NT2/D1 (cell line): ENCODE measurements around the gene LRRC2.

Experiments used
- DNase-seq: peaks from one replicate; pipeline ENCODE4 v3.0.0-alpha.2; 2011; ENCODE audit warnings: low read depth, low spot score
- H3K27me3 ChIP-seq: 2 replicates; pipeline ENCODE4 v1.6.0; 2011; ENCODE audit warnings: mild to moderate bottlenecking; ENCODE audit not compliant: insufficient read length, insufficient read depth
- H3K36me3 ChIP-seq: 2 replicates; pipeline ENCODE4 v1.6.1; 2011; ENCODE audit warnings: mild to moderate bottlenecking, low read length, mixed read lengths; ENCODE audit not compliant: insufficient read depth, insufficient read length
- H3K4me1 ChIP-seq: 2 replicates; pipeline ENCODE4 v1.5.1; 2011; ENCODE audit not compliant: insufficient read depth, insufficient read length
- H3K4me3 ChIP-seq: 2 replicates; pipeline ENCODE4 v1.5.1; 2011; ENCODE audit warnings: low read depth; ENCODE audit not compliant: insufficient read length
- H3K9ac ChIP-seq: 2 replicates; pipeline ENCODE4 v1.6.0; 2011; ENCODE audit warnings: low read depth; ENCODE audit not compliant: insufficient read length
- H3K9me3 ChIP-seq: 2 replicates; pipeline ENCODE4 v1.5.1; 2011; ENCODE audit warnings: mild to moderate bottlenecking, low read length; ENCODE audit not compliant: insufficient read depth
- SUZ12 ChIP-seq: IDR thresholded peaks from 2 replicates; pipeline ENCODE4 v1.6.1; 2011; ENCODE audit not compliant: insufficient read length, insufficient read depth; ENCODE audit errors: extremely low read depth
- YY1 ChIP-seq: IDR thresholded peaks from 2 replicates; pipeline ENCODE4 v1.6.1; 2011; ENCODE audit not compliant: insufficient read length, insufficient read depth
- ZNF274 ChIP-seq: IDR thresholded peaks from 2 replicates; pipeline ENCODE4 v1.6.1; 2011; ENCODE audit warnings: mild to moderate bottlenecking, low read depth, low read length

The LRRC2 gene

GRCh38 chr3:46561951-46562350 lies 4.2 kb downstream of the LRRC2 start:
- Histone ChIP-seq H3K9ac (no peak overlapping the region), H3K4me1 (peaks cover 18% of the 10 kb centered on the region), H3K9me3 (peaks cover 6% of the 10 kb centered on the region), H3K36me3 (no peaks in the 10 kb centered on the region), H3K4me3 (no peak overlapping the region), H3K27me3 (peaks cover 3% of the 10 kb centered on the region)
- TF ChIP-seq ZNF274 (no peak), SUZ12 (no peak)
- DNase-seq, result no peak

GRCh38 chr3:46561511-46561910 lies 4.6 kb downstream of the LRRC2 start:
- TF ChIP-seq ZNF274 (no peak), YY1 (no peak), SUZ12 (no peak)
- no peak for DNase-seq
- H3K4me1 ChIP-seq, result peaks cover 18% of the 10 kb centered on the region
- H3K9me3 ChIP-seq, result peaks cover 6% of the 10 kb centered on the region
- no peak overlapping the region for H3K9ac ChIP-seq
- H3K36me3 ChIP-seq, result no peaks in the 10 kb centered on the region
- H3K4me3 ChIP-seq, result no peak overlapping the region
- peaks cover 3% of the 10 kb centered on the region for H3K27me3 ChIP-seq

GRCh38 chr3:46559091-46559704 lies 6.9 kb downstream of the LRRC2 start:
- no peaks in the 10 kb centered on the region for H3K27me3 ChIP-seq
- no peak for DNase-seq
- H3K9me3 ChIP-seq, result peaks cover 6% of the 10 kb centered on the region
- H3K4me3 ChIP-seq, result no peak overlapping the region
- H3K9ac ChIP-seq, result no peak overlapping the region
- H3K4me1 ChIP-seq, result peaks cover 13% of the 10 kb centered on the region
- no peaks in the 10 kb centered on the region for H3K36me3 ChIP-seq
- TF ChIP-seq SUZ12, result no peak
- no peak for TF ChIP-seq YY1
- TF ChIP-seq ZNF274, result no peak

- Histone ChIP-seq H3K36me3 (no peaks in the 10 kb centered on the region), H3K9ac (no peak overlapping the region), H3K9me3 (peaks cover 6% of the 10 kb centered on the region), H3K27me3 (no peaks in the 10 kb centered on the region), H3K4me3 (no peak overlapping the region), H3K4me1 (peaks cover 9% of the 10 kb centered on the region)
- DNase-seq, result no peak
- TF ChIP-seq ZNF274, result no peak
- TF ChIP-seq YY1, result no peak
- TF ChIP-seq SUZ12, result no peak
Observed at GRCh38 chr3:46558184-46559043, 7.7 kb downstream of the LRRC2 start.

- no peak overlapping the region for H3K4me3 ChIP-seq
Observed at GRCh38 chr3:46557814-46558183, 8.3 kb downstream of the LRRC2 start.

GRCh38 chr3:46553154-46553553 lies 12.9 kb downstream of the LRRC2 start:
- Histone ChIP-seq H3K36me3 (no peaks in the 10 kb centered on the region), H3K9ac (no peak overlapping the region), H3K4me3 (no peak overlapping the region), H3K4me1 (peaks cover 7% of the 10 kb centered on the region), H3K27me3 (no peaks in the 10 kb centered on the region), H3K9me3 (peaks cover 8% of the 10 kb centered on the region; the same call in 1 of the 2 replicates)
- no peak for DNase-seq
- TF ChIP-seq SUZ12 (no peak), YY1 (no peak), ZNF274 (no peak)

More at GRCh38 chr3:46557814-46558183, 8.3 kb downstream of the LRRC2 start:
- TF ChIP-seq YY1 (no peak), ZNF274 (no peak)
- H3K9ac ChIP-seq, result peak overlapping the region; percentile 26
- peaks cover 6% of the 10 kb centered on the region for H3K9me3 ChIP-seq
- no peaks in the 10 kb centered on the region for H3K36me3 ChIP-seq
- no peak for DNase-seq
- H3K27me3 ChIP-seq, result no peaks in the 10 kb centered on the region
- peaks cover 9% of the 10 kb centered on the region for H3K4me1 ChIP-seq

GRCh38 chr3:46552538-46552937 lies 13.6 kb downstream of the LRRC2 start:
- TF ChIP-seq ZNF274, result no peak
- TF ChIP-seq SUZ12, result no peak
- no peak for TF ChIP-seq YY1

More at GRCh38 chr3:46552538-46552937, 13.6 kb downstream of the LRRC2 start:
- Histone ChIP-seq H3K27me3 (no peaks in the 10 kb centered on the region), H3K4me3 (no peak overlapping the region), H3K36me3 (no peaks in the 10 kb centered on the region), H3K4me1 (peaks cover 2% of the 10 kb centered on the region), H3K9ac (no peak overlapping the region), H3K9me3 (peaks cover 8% of the 10 kb centered on the region; the same call in 1 of the 2 replicates)
- no peak for DNase-seq
